Measurements from ENCODE around the gene TCOF1. TPM values are rescaled to one million over a fixed set of nuclear protein-coding genes. Genes with fewer than 3 reads are reported as not detected.
"Not testable (repeated sequence)": the region's sequence is repeated elsewhere in the genome, so short reads cannot be mapped to it uniquely, and the experiment has no call there.

TCOF1 gene
- total RNA-seq, 1 donor from 2014 or later: 32.5 TPM

DNA sequence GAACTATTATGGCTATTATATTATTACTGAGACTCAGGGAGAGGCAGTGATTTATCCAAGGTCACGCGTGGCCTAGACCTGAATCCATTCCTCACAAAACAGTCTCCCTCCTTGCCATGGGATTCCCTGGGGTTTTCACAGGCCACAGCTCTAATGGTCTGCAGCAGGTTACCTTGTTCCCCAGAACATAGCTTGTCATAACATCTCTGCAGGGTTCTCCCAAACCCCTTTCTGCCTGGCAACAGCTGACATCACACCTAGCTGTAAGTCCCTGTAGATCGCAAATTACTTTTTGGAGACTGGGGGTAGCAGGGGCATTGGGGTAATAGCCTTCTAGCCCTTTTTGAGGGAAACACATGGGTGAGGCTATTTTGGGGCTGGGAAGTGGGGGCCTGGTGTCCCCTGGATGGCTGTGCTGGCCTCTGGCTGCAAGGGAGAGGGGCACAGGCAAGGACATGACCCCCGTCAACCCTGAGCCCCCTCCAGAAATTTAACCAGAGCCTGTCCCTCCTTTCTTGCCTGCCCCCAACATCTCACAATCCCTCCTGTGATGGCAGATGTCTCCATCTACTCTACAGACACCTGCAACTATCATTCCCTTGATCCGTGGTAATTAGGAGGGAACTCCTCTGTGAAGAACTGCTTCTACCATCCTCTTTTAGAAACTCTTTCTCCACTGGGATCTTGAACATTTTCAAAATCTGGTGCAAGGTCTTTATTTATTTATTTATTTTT, 53.9 kb downstream of the TCOF1 start:
- TF ChIP-seq, protein P1, sequence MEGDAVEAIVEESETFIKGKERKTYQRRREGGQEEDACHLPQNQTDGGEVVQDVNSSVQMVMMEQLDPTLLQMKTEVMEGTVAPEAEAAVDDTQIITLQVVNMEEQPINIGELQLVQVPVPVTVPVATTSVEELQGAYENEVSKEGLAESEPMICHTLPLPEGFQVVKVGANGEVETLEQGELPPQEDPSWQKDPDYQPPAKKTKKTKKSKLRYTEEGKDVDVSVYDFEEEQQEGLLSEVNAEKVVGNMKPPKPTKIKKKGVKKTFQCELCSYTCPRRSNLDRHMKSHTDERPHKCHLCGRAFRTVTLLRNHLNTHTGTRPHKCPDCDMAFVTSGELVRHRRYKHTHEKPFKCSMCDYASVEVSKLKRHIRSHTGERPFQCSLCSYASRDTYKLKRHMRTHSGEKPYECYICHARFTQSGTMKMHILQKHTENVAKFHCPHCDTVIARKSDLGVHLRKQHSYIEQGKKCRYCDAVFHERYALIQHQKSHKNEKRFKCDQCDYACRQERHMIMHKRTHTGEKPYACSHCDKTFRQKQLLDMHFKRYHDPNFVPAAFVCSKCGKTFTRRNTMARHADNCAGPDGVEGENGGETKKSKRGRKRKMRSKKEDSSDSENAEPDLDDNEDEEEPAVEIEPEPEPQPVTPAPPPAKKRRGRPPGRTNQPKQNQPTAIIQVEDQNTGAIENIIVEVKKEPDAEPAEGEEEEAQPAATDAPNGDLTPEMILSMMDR (IDR thresholded peaks at IDR 0.05): no peak
- no peak overlapping the region for H3K4me3 Mint-ChIP-seq (ENCODE audit: unreplicated experiment)
- peaks cover 7% of the 10 kb centered on the region for H3K4me1 Mint-ChIP-seq (ENCODE audit: unreplicated experiment)
- no peak for DNase-seq (ENCODE audit: extremely low spot score, unreplicated experiment)
- no peaks in the 10 kb centered on the region for H3K9me3 Mint-ChIP-seq (ENCODE audit: unreplicated experiment)
- no peak overlapping the region for H3K27ac Mint-ChIP-seq (ENCODE audit: unreplicated experiment)
- H3K27me3 Mint-ChIP-seq (ENCODE audit: unreplicated experiment): peaks cover 3% of the 10 kb centered on the region
- H3K36me3 Mint-ChIP-seq (ENCODE audit: unreplicated experiment): no peaks in the 10 kb centered on the region

DNA sequence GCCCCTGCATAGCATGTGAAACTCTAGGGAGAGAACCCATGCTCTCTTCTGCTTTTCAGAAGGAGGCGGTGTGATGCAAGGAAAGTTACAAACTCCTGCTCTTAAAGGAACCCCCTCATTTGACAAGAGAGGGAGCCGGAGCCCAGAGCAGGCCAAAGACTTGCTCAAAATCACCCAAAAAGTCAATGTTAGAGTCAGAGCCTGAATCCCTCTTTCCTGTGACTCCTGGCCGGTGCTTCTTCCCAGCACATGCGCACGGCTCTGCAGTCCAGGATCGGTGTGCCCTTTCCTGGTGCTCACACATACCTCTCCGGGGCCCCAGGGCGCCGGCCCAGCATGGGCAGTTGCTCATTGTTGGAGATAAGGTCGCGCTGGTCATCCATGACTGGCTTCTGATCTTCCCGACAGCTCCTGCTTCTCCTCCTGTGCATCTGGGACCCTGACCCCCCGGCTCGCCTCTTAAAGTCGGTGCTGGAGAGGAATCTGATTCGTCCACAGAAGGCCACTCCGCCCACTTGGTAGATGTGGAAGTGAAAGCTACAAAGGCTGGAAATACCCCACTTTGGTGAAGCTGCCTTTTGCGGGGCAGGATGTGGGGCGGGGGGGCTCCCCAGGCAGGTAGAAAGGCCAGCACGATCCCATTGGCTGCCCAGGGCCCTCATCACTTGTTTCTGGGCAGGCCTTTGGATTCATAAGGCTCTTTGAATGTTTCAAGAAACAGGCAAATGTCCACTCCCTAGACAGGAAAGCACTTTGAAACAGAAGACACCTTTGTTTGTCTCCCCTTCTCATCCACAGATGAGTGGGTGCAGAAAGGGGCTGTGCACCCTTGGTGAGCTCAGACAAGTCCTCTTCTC, 55.0 kb downstream of the TCOF1 start, which contains the start of gene CD74:
TSS of gene CD74 (minus strand) at position 592 of the 857 bp plus-strand sequence. CDS start at position 431, 161 bp downstream.
- Mint-ChIP-seq H3K36me3 (ENCODE audit: unreplicated experiment) (no peaks in the 10 kb centered on the region), H3K9me3 (ENCODE audit: unreplicated experiment) (no peaks in the 10 kb centered on the region), H3K27me3 (ENCODE audit: unreplicated experiment) (peaks cover 3% of the 10 kb centered on the region), H3K27ac (ENCODE audit: unreplicated experiment) (no peak within 1 kb of the TSS), H3K4me3 (ENCODE audit: unreplicated experiment) (no peak within 1 kb of the TSS), H3K4me1 (ENCODE audit: unreplicated experiment) (peaks cover 7% of the 10 kb centered on the region)
- DNase-seq (ENCODE audit: extremely low spot score, unreplicated experiment): no peak
- TF ChIP-seq, protein P1 (IDR thresholded peaks at IDR 0.05): no peak

DNA sequence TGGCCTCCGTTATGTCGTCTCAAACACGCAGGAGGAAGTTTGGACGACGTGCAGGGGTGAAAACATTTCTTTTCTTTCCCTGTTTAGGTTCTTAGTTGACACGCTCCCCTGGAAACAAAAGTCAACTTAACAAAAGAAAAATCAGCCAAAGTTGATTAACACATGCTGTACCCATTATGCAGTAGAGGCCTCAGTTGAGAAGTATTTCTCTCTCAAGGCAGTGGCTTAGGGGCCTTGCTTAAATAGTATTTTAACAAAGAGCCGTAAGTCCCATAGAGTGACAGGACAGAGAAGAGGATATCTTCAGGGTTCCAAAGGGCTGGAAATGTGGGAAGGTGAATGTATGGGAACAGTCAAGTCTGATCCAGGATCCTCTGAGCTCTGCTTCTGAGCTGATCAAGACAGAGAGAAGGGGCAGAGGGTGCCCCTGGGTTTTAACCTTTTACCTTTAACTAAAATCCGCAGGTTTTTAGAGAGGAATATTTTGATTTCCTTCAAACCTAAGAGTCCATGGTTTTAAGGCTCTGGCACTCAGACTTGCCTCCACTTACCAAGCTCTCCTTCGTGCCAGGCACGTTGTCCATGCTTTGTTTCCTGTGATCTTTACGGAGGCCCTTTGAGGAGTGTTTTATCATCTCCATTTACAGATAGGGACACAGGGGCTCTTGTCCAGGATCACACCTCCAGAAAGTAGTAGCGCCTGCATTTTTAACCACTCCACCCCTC, 55.8 kb downstream of the TCOF1 start:
- H3K4me3 Mint-ChIP-seq (ENCODE audit: unreplicated experiment): no peak overlapping the region
- H3K9me3 Mint-ChIP-seq (ENCODE audit: unreplicated experiment): no peaks in the 10 kb centered on the region
- DNase-seq (ENCODE audit: extremely low spot score, unreplicated experiment): no peak
- H3K27ac Mint-ChIP-seq (ENCODE audit: unreplicated experiment): no peak overlapping the region
- no peaks in the 10 kb centered on the region for H3K36me3 Mint-ChIP-seq (ENCODE audit: unreplicated experiment)
- peaks cover 3% of the 10 kb centered on the region for H3K27me3 Mint-ChIP-seq (ENCODE audit: unreplicated experiment)
- peaks cover 7% of the 10 kb centered on the region for H3K4me1 Mint-ChIP-seq (ENCODE audit: unreplicated experiment)
- TF ChIP-seq, protein P1 (IDR thresholded peaks at IDR 0.05): no peak

DNA sequence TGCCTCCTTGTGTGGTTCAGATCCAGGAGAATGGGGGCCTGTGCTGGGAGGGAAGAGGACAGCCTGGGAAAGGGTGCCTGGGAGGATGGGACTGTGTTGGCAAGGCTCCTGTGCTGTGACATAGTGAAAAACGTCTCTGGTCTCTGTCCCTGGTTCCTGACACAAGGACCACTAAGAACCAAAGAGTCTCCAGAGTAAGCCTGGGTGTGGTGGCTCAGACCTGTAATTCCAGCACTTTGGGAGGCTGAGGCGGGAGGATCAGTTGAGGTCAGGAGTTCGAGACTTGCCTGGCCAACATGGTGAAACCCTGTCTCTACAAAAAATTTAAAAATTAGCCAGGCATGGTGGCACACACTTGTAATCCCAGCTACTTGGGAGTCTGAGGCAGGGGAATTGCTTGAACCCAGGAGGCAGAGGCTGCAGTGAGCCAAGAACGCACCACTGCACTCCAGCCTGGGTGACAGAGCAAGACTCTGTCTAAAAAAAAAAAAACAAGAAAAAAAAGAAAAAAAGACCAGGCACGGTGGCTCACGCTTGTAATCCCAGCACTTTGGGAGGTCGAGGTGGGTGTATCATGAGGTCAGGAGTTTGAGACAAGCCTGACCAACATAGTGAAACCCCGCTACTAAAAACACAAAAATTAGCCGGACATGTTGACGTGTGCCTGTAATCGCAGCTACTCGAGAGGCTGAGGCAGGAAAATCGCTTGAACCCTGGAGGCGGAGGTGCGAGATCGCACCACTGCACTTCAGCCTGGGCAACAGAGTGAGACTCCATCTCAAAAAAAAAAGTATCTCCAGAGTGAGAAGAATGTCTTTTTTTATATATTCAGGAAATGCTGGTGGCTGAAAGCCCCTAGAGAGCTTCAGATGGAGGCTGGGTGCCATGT, 56.6 kb downstream of the TCOF1 start:
- DNase-seq (ENCODE audit: extremely low spot score, unreplicated experiment); H3K4me1 Mint-ChIP-seq (ENCODE audit: unreplicated experiment); H3K9me3 Mint-ChIP-seq (ENCODE audit: unreplicated experiment); H3K36me3 Mint-ChIP-seq (ENCODE audit: unreplicated experiment); H3K27ac Mint-ChIP-seq (ENCODE audit: unreplicated experiment); H3K4me3 Mint-ChIP-seq (ENCODE audit: unreplicated experiment); H3K27me3 Mint-ChIP-seq (ENCODE audit: unreplicated experiment): not testable (repeated sequence)
